HepG2 (cell line): ENCODE measurements around the gene ADGRL3. TPM values are rescaled to one million over a fixed set of nuclear protein-coding genes. Genes with fewer than 3 reads are reported as not detected.

Experiments
- ATAC-seq: fragments of 200-7000 bp; cut with Tn5 transposase; 3 replicates; pipeline ENCODE4 v1.9.1; 2020; ENCODE audit warnings: mild to moderate bottlenecking, moderate library complexity
- BruUV-seq: library from RNA; stranded (reverse); fragments of 400-500 nt; replicated peaks from 2 replicates; lab custom pipeline; 2021; lab: Mats Ljungman, UMichigan
- CTCF ChIA-PET: fragments of 300-600 bp; formaldehyde crosslinking; extraction: SDS; loops from one replicate; lab custom pipeline; 2021; ENCODE audit warnings: low total read pairs, inconsistent platforms, low intra/inter-chr PET ratio; lab: Yijun Ruan, JAX
- POLR2A ChIA-PET: fragments of 350-600 bp; sonication (Branson Sonifier 250); formaldehyde crosslinking; loops from one replicate; lab custom pipeline; 2020; ENCODE audit warnings: antibody characterized with exemption, inconsistent platforms; lab: Yijun Ruan, JAX
- DNase-seq: peaks from one replicate; pipeline ENCODE4 v3.0.0-alpha.2; 2015; ENCODE audit warnings: low spot score
- FAIRE-seq: peaks from 3 replicates; lab custom pipeline; 2011; peaks lifted over from hg19 to GRCh38; lab: Jason Lieb, UNC
- H2AFZ ChIP-seq: one replicate; pipeline ENCODE4 v1.6.1; 2011; ENCODE audit warnings: low read length, inconsistent platforms
- H3K27ac ChIP-seq: fragments of 300-600 bp; 3 replicates; pipeline ENCODE4 v1.8.0; 2011; ENCODE audit warnings: mixed run types, mild to moderate bottlenecking, mixed read lengths, low read length, inconsistent platforms; ENCODE audit not compliant: insufficient read depth; ENCODE audit errors: extremely low read length
- H3K27me3 ChIP-seq, 2 experiments: fragments of 200-600 bp in 1 of 2; 2 replicates in 1 of 2; 3 replicates in 1 of 2; pipeline versions ENCODE4 v1.6.0 to v1.8.0; 2011; ENCODE audit warnings: low read length in 2 of 2, mild to moderate bottlenecking in 2 of 2, moderate library complexity in 2 of 2, inconsistent platforms in 1 of 2; ENCODE audit not compliant: insufficient read depth in 2 of 2, control insufficient read depth in 1 of 2
- H3K36me3 ChIP-seq, 2 experiments: fragments of 200-600 bp in 1 of 2; replicated peaks in 1 of 2; 2 replicates in 1 of 2; 3 replicates in 1 of 2; pipeline versions ENCODE4 v1.5.1 to v1.8.0; 2011; ENCODE audit warnings: low read length in 2 of 2, inconsistent platforms in 1 of 2; ENCODE audit not compliant: insufficient read depth in 2 of 2, control insufficient read depth in 1 of 2
- H3K4me1 ChIP-seq: 2 replicates; pipeline ENCODE4 v1.5.1; 2012; ENCODE audit warnings: low read length, inconsistent platforms; ENCODE audit not compliant: insufficient read depth
- H3K4me2 ChIP-seq: 2 replicates; pipeline ENCODE4 v1.6.0; 2011; ENCODE audit warnings: low read depth, low read length, inconsistent platforms
- H3K4me3 ChIP-seq, 3 experiments: fragments of 200-600 bp in 1 of 3; sonication (generic), shearing (Covaris generic) in 1 of 3; replicated peaks in 1 of 3; 2 replicates each; pipeline ENCODE4 v1.5.1; 2011 to 2016; ENCODE audit warnings: low read length in 3 of 3, inconsistent platforms in 2 of 3, low read depth in 2 of 3, mild to moderate bottlenecking in 2 of 3, control low read depth in 1 of 3, mixed read lengths in 1 of 3; ENCODE audit not compliant: insufficient read depth in 1 of 3
- H3K79me2 ChIP-seq: one replicate; pipeline ENCODE4 v1.6.1; 2011; ENCODE audit warnings: low read length, inconsistent platforms; ENCODE audit not compliant: insufficient read depth
- H3K9ac ChIP-seq: 2 replicates; pipeline ENCODE4 v1.6.0; 2011; ENCODE audit warnings: mild to moderate bottlenecking, low read depth, low read length, inconsistent platforms; ENCODE audit not compliant: insufficient read depth
- H3K9me3 ChIP-seq: 2 replicates; pipeline ENCODE4 v1.5.1; 2012; ENCODE audit warnings: mild to moderate bottlenecking, low read length
- H4K20me1 ChIP-seq: 2 replicates; pipeline ENCODE4 v1.6.0; 2011; ENCODE audit warnings: inconsistent platforms, mild to moderate bottlenecking, low read length, moderate library complexity; ENCODE audit not compliant: insufficient read depth
- CBX1 ChIP-seq: IDR thresholded peaks from one replicate; pipeline ENCODE4 v1.6.1; 2016; ENCODE audit warnings: antibody characterized with exemption, low read depth
- JUND ChIP-seq: sonication (generic); formaldehyde crosslinking; IDR thresholded peaks from 2 replicates; pipeline ENCODE4 v1.8.0; 2022; ENCODE audit warnings: mild to moderate bottlenecking, missing genetic modification reagents
- MAFF ChIP-seq: IDR thresholded peaks from 2 replicates; pipeline ENCODE4 v1.6.1; 2011; ENCODE audit warnings: low read depth, low read length, improper control_type of control experiment
- MAFK ChIP-seq, 2 experiments: IDR thresholded peaks in 1 of 2; conservative IDR thresholded peaks in 1 of 2; 2 replicates each; pipeline ENCODE4 v1.6.1; 2011; ENCODE audit warnings: improper control_type of control experiment in 2 of 2, low read length in 2 of 2
- SALL2 ChIP-seq: sonication (generic); formaldehyde crosslinking; IDR thresholded peaks from 2 replicates; pipeline ENCODE4 v1.8.1; 2023; ENCODE audit warnings: mild to moderate bottlenecking, missing genetic modification reagents, inconsistent platforms
- TBX2 ChIP-seq: sonication (generic); formaldehyde crosslinking; IDR thresholded peaks from 2 replicates; pipeline ENCODE4 v1.5.0; 2020; ENCODE audit warnings: missing genetic modification reagents, mild to moderate bottlenecking, borderline replicate concordance
- XBP1 ChIP-seq: sonication (generic); formaldehyde crosslinking; IDR thresholded peaks from 2 replicates; pipeline ENCODE4 v1.5.0; 2020; ENCODE audit warnings: missing genetic modification reagents
- ZNF253 ChIP-seq: sonication (generic); formaldehyde crosslinking; IDR thresholded peaks from 2 replicates; pipeline ENCODE4 v1.8.0; 2022; ENCODE audit warnings: mild to moderate bottlenecking, missing genetic modification reagents, borderline replicate concordance
- ZNF644 ChIP-seq: IDR thresholded peaks from 2 replicates; pipeline ENCODE4 v1.6.1; 2016; ENCODE audit warnings: low read depth
- ZNF773 ChIP-seq: sonication (generic); formaldehyde crosslinking; IDR thresholded peaks from 2 replicates; pipeline ENCODE4 v1.4.0; 2020; ENCODE audit warnings: missing genetic modification reagents, borderline replicate concordance
- WGBS: methylation state at CpG from one replicate; pipeline ENCODE4 v1.1.6; 2017; ENCODE audit warnings: low lambda C conversion rate; 5-methylcytosine and 5-hydroxymethylcytosine counted together
- in situ Hi-C: cut with HindIII; loops from 2 replicates; pipeline ENCODE4 v1.10.0; 2017; ENCODE audit warnings: low pct_unique_long_range_greater_than_20kb; ENCODE audit not compliant: extremely low pct_ligation_motif_present
- intact Hi-C: fragments of 100-400 bp; cut with micrococcal nuclease; formaldehyde crosslinking; loops from one replicate; pipeline ENCODE4 v1.10.0; 2022; ENCODE audit not compliant: unreplicated experiment
- polyA plus RNA-seq, 8 experiments: library from polyadenylated mRNA; depleted of rRNA in 3 of 8; stranded (reverse) in 7 of 8; unstranded in 1 of 8; fragments of >200 nt; fragmentation: Illumina TruSeq in 4 of 8; extraction: Trizol in 4 of 8; gene quantifications; 2 replicates each; pipeline versions ENCODE4 v1.2.1 to v1.2.3, GENCODE V29; 2011 to 2016; ENCODE audit warnings: low read depth in 4 of 8, missing spikeins in 1 of 8, mixed read lengths in 1 of 8; ENCODE audit not compliant: insufficient read depth in 1 of 8
- total RNA-seq, 5 experiments: library from RNA; depleted of rRNA; stranded (reverse); fragments of >200 nt; fragmentation: Illumina TruSeq; extraction: Trizol; gene quantifications; 2 replicates each; pipeline ENCODE4 v1.2.3, GENCODE V29; 2016; ENCODE audit warnings: low read depth in 1 of 5
- TF ChIP-seq, protein P1 (sequence below): sonication (generic); formaldehyde crosslinking; IDR thresholded peaks from 2 replicates; pipeline ENCODE4 v1.5.1; 2020; ENCODE audit warnings: mild to moderate bottlenecking, missing genetic modification reagents
- TF ChIP-seq, protein P2 (sequence below): IDR thresholded peaks from 2 replicates; pipeline ENCODE4 v1.4.0; 2020; ENCODE audit warnings: mild to moderate bottlenecking, missing genetic modification reagents
- TF ChIP-seq, protein P3 (sequence below): IDR thresholded peaks from 2 replicates; pipeline ENCODE4 v1.6.1; 2016; ENCODE audit warnings: mild to moderate bottlenecking

The ADGRL3 gene
- total and polyA plus RNA-seq, 2 of the 13 experiments (the other 11 are each of a cell fraction or from before 2014, with no cell fraction given) = 0.04 to 0.05 TPM

DNA sequence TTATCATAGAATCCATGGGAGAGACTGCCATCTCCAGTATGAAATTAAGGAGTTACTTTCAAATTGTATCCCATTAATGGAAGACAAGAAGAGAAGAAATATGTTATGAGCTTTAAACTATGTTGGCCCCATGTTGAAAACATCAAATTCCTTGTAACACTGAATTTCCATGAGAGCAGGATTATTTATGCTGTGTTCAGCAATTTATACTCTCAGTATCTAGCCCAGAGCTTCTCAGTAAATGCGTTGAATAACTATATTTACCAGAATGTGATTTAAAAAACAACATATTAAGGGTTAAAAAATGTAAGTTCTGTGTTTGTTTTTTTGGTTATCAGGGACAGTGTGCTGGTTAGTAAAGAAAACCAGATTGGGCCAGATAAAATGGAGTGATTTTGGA is 74.2 kb downstream of the ADGRL3 start:
- intact Hi-C loops (no loop called here), in situ Hi-C loops (no loop called here)
- Histone ChIP-seq H3K27ac (no peak overlapping the region), H3K79me2 (no peaks in the 10 kb centered on the region), H3K9ac (no peak overlapping the region), H3K4me3 (no peak overlapping the region), H3K4me1 (no peaks in the 10 kb centered on the region), H3K9me3 (no peaks in the 10 kb centered on the region), H4K20me1 (no peaks in the 10 kb centered on the region), H3K36me3 (no peaks in the 10 kb centered on the region), H2AFZ (no peak overlapping the region), H3K27me3 (no peaks in the 10 kb centered on the region), H3K4me2 (no peak overlapping the region)
- ChIA-PET CTCF (no interaction called here), POLR2A (no interaction called here)
- DNase-seq (no peak), FAIRE-seq (no peak), ATAC-seq (no peak)
- TF ChIP-seq, protein P1, sequence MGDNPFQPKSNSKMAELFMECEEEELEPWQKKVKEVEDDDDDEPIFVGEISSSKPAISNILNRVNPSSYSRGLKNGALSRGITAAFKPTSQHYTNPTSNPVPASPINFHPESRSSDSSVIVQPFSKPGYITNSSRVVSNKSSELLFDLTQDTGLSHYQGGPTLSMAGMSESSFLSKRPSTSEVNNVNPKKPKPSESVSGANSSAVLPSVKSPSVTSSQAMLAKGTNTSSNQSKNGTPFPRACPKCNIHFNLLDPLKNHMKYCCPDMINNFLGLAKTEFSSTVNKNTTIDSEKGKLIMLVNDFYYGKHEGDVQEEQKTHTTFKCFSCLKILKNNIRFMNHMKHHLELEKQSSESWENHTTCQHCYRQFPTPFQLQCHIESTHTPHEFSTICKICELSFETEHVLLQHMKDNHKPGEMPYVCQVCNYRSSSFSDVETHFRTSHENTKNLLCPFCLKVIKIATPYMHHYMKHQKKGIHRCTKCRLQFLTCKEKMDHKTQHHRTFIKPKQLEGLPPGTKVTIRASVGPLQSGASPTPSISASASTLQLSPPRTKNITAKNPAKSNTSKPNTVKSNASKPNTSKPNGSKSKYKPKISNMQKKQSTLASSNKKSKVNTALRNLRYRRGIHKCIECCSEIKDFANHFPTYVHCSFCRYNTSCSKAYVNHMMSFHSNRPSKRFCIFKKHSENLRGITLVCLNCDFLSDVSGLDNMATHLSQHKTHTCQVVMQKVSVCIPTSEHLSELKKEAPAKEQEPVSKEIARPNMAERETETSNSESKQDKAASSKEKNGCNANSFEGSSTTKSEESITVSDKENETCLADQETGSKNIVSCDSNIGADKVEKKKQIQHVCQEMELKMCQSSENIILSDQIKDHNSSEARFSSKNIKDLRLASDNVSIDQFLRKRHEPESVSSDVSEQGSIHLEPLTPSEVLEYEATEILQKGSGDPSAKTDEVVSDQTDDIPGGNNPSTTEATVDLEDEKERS (CRISPR knock-in tag) = no peak
- TF ChIP-seq MAFF = peak; percentile 73
- no peak for TF ChIP-seq XBP1 (CRISPR knock-in tag)
- no peak for TF ChIP-seq JUND (CRISPR knock-in tag)
- no peak for TF ChIP-seq CBX1
- TF ChIP-seq, protein P2, sequence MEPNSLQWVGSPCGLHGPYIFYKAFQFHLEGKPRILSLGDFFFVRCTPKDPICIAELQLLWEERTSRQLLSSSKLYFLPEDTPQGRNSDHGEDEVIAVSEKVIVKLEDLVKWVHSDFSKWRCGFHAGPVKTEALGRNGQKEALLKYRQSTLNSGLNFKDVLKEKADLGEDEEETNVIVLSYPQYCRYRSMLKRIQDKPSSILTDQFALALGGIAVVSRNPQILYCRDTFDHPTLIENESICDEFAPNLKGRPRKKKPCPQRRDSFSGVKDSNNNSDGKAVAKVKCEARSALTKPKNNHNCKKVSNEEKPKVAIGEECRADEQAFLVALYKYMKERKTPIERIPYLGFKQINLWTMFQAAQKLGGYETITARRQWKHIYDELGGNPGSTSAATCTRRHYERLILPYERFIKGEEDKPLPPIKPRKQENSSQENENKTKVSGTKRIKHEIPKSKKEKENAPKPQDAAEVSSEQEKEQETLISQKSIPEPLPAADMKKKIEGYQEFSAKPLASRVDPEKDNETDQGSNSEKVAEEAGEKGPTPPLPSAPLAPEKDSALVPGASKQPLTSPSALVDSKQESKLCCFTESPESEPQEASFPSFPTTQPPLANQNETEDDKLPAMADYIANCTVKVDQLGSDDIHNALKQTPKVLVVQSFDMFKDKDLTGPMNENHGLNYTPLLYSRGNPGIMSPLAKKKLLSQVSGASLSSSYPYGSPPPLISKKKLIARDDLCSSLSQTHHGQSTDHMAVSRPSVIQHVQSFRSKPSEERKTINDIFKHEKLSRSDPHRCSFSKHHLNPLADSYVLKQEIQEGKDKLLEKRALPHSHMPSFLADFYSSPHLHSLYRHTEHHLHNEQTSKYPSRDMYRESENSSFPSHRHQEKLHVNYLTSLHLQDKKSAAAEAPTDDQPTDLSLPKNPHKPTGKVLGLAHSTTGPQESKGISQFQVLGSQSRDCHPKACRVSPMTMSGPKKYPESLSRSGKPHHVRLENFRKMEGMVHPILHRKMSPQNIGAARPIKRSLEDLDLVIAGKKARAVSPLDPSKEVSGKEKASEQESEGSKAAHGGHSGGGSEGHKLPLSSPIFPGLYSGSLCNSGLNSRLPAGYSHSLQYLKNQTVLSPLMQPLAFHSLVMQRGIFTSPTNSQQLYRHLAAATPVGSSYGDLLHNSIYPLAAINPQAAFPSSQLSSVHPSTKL (CRISPR knock-in tag) = no peak
- TF ChIP-seq, protein P3, sequence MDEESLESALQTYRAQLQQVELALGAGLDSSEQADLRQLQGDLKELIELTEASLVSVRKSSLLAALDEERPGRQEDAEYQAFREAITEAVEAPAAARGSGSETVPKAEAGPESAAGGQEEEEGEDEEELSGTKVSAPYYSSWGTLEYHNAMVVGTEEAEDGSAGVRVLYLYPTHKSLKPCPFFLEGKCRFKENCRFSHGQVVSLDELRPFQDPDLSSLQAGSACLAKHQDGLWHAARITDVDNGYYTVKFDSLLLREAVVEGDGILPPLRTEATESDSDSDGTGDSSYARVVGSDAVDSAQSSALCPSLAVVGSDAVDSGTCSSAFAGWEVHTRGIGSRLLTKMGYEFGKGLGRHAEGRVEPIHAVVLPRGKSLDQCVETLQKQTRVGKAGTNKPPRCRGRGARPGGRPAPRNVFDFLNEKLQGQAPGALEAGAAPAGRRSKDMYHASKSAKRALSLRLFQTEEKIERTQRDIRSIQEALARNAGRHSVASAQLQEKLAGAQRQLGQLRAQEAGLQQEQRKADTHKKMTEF (CRISPR knock-in tag) = no peak
- no peak for TF ChIP-seq TBX2
- no peak for TF ChIP-seq ZNF253 (CRISPR knock-in tag)
- no peak for TF ChIP-seq SALL2 (CRISPR knock-in tag)
- TF ChIP-seq ZNF644 = no peak
- TF ChIP-seq MAFK (conservative IDR thresholded peaks at IDR 0.05 in 1 of 2, IDR thresholded peaks at IDR 0.05 in 1 of 2; ENCODE audit: low read length in 2 of 2) = peak; percentile 61 to 83; a peak in 3 of 4 replicates
- TF ChIP-seq ZNF773 (CRISPR knock-in tag) = no peak
- BruUV-seq = no TSS peak
- 0% methylated on average over 1 of the region's 1 CpG for WGBS
